Heart left ventricle (tissue), 16 donors: ENCODE data around the gene BICC1. TPM values are rescaled to one million over a fixed set of nuclear protein-coding genes. Genes with fewer than 3 reads are reported as not detected.

Source experiments
- ATAC-seq, 4 donors: fragments of 200-7000 bp; cut with Tn5 transposase; one replicate each; pipeline ENCODE4 v1.9.1; 2020 to 2022; ENCODE audit warnings: moderate library complexity in 4 of 4, mild to moderate bottlenecking in 3 of 4, moderate number of reproducible peaks in 1 of 4
- DNase-seq, 5 donors: peaks; one replicate each; pipeline ENCODE4 v3.0.0-alpha.2; 2020
- H3K27ac ChIP-seq, 12 donors: fragments of 200-600 bp; sonication (generic) in 4 of 12; one replicate each; pipeline versions ENCODE4 v1.5.0 to v1.8.0; 2016 to 2022; ENCODE audit warnings: mild to moderate bottlenecking in 2 of 12
- H3K27me3 ChIP-seq, 9 donors: fragments of 200-600 bp; sonication (generic) in 2 of 9; one replicate each; pipeline versions ENCODE4 v1.5.1 to v1.8.0; 2016 to 2022; ENCODE audit warnings: mild to moderate bottlenecking in 3 of 9
- H3K36me3 ChIP-seq, 9 donors: fragments of 200-600 bp; sonication (generic) in 2 of 9; one replicate each; pipeline versions ENCODE4 v1.5.0 to v1.8.0; 2018 to 2022; ENCODE audit warnings: mild to moderate bottlenecking in 2 of 9
- H3K4me1 ChIP-seq, 12 donors: fragments of 200-600 bp; sonication (generic) in 4 of 12; one replicate each; pipeline versions ENCODE4 v1.5.0 to v1.8.0; 2016 to 2022; ENCODE audit warnings: mild to moderate bottlenecking in 3 of 12
- H3K4me3 ChIP-seq, 12 donors: fragments of 200-600 bp; sonication (generic) in 4 of 12; one replicate each; pipeline versions ENCODE4 v1.5.0 to v1.8.0; 2017 to 2022; ENCODE audit warnings: mild to moderate bottlenecking in 9 of 12, moderate library complexity in 4 of 12
- H3K9me3 ChIP-seq, 12 donors: fragments of 200-600 bp; sonication (generic) in 4 of 12; one replicate each; pipeline versions ENCODE4 v1.5.0 to v1.8.0; 2016 to 2022; ENCODE audit warnings: mild to moderate bottlenecking in 1 of 12
- POLR2A ChIP-seq, 2 donors: fragments of 450-650 bp; IDR thresholded peaks; one replicate each; pipeline ENCODE4 v1.6.1; 2017; ENCODE audit warnings: antibody characterized with exemption in 2 of 2, mild to moderate bottlenecking in 2 of 2, moderate library complexity in 2 of 2
- WGBS, 4 donors: extraction: QIAGEN DNeasy Blood & Tissue Kit in 2 of 4; methylation state at CpG; one replicate each; pipeline versions ENCODE4 v1.1.5 to v1.1.7; 2013 to 2018; 5-methylcytosine and 5-hydroxymethylcytosine counted together
- intact Hi-C, 10 donors: fragments of 100-400 bp; cut with DNase I; formaldehyde crosslinking; loops; one replicate each; pipeline versions ENCODE4 v1.11.1 to v1.14.2; 2022
- polyA plus RNA-seq, 2 donors: library from polyadenylated mRNA; stranded (reverse); fragments of 200-250 nt; gene quantifications; one replicate each; pipeline ENCODE4 v1.2.3, GENCODE V29; 2013
- total RNA-seq, 9 donors: library from RNA; depleted of rRNA in 2 of 9; stranded (reverse); fragments of >200 nt in 2 of 9; fragmentation: NEBNext Ultra II Directional in 3 of 9; extraction: Animal tissue kit (Norgen Biotek cat#: 25700) in 3 of 9; gene quantifications; one replicate each; pipeline versions ENCODE4 v1.1.0 to v1.2.4, GENCODE V29; 2016 to 2023
- TF ChIP-seq, protein P1 (sequence below), 12 donors: fragments of 200-600 bp; sonication (generic) in 4 of 12; IDR thresholded peaks; one replicate each; pipeline versions ENCODE4 v1.5.0 to v1.8.0; 2018 to 2022; ENCODE audit warnings: antibody characterized with exemption in 12 of 12, mild to moderate bottlenecking in 5 of 12
- donor health status: ischemic (EF 13 %, LVEDD 7.1; RV severe dilation, severe dysfunction).
- donor health status: healthy with polysubstance abuse.
- donor health status: DM: no; HTN: yes; CAD: no.
- donor health status: DM: no; HTN: no; CAD: no.
- donor health status: ischemic (EF 25% LVEDD 6.9; RV normal size, moderate dysfunction).
- donor health status: ischemic (EF 25% LVEDD 5.7; RV mildly dilated, moderate dysfunction).
- donor health status: healthy.
- donor health status: DM: yes; HTN: yes; CAD: no.
- donor health status: ischemic (EF 35%, LVEDD 5.7; RV mildly dilated, moderate dysfunction).
- donor health status: nonischemic (EF 11% LVEDD 7.7; RV severe dilation, severe dysfunction).
- donor health status: DM: yes; HTN: yes; CAD: no.
- donor health status: PGD.
- donor health status: ischemic (EF 29% LVEDD 5.4; RV normal size, mild dysfunction).
- donor health status: nonischemic (EF 23%, LVEDD 6.1; RV moderate dilation, normal function).

The BICC1 gene
- total and polyA plus RNA-seq, 11 donors, result 1.6 to 18.7 (median 4.8) TPM

DNA sequence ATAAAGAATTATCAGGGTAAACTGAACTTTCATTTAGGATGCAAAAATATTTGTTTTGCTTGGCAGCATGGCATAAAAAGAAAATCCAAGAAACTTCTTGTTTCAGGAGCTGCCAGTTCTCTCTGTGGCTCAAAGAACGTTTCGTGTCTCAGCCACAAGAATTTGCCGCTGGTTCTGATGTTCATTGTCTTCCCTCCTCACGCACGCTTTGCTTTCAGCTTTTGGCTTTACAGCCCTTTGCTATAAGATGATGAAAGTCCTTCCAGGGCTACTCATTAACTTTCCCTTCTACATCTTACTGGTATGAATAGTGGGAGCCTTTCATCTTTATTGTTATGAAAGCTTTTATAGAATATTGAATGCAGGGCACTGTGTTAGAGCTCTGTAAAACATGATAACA is 124.7 kb downstream of the BICC1 start:
- TF ChIP-seq, protein P1, sequence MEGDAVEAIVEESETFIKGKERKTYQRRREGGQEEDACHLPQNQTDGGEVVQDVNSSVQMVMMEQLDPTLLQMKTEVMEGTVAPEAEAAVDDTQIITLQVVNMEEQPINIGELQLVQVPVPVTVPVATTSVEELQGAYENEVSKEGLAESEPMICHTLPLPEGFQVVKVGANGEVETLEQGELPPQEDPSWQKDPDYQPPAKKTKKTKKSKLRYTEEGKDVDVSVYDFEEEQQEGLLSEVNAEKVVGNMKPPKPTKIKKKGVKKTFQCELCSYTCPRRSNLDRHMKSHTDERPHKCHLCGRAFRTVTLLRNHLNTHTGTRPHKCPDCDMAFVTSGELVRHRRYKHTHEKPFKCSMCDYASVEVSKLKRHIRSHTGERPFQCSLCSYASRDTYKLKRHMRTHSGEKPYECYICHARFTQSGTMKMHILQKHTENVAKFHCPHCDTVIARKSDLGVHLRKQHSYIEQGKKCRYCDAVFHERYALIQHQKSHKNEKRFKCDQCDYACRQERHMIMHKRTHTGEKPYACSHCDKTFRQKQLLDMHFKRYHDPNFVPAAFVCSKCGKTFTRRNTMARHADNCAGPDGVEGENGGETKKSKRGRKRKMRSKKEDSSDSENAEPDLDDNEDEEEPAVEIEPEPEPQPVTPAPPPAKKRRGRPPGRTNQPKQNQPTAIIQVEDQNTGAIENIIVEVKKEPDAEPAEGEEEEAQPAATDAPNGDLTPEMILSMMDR (IDR thresholded peaks at IDR 0.05), result no peak
- no peak for TF ChIP-seq POLR2A (IDR thresholded peaks at IDR 0.05)
- WGBS, 4 donors, result 75 to 81% (median 80%) methylated on average over 5 of the region's 5 CpGs
- no peak overlapping the region for H3K4me3 ChIP-seq
- no peaks in the 10 kb centered on the region for H3K9me3 ChIP-seq
- peak in 1 of 4 donors; percentile 37 for ATAC-seq
- peaks cover 0 to 26% (median 7%) of the 10 kb centered on the region in 12 donors for H3K4me1 ChIP-seq
- peak overlapping the region in 5 of 12 donors; percentile 0 to 35 (median 28) for H3K27ac ChIP-seq
- no peaks in the 10 kb centered on the region for H3K27me3 ChIP-seq
- no peak for DNase-seq
- no peaks in the 10 kb centered on the region for H3K36me3 ChIP-seq
- intact Hi-C loops, result loop anchor here in 1 of 10 donors (10.0 kb wide), 1 partner anchor 93 kb away; no protein-coding TSS in a partner anchor

GRCh38 chr10:58638388-58638787 is 125.7 kb downstream of the BICC1 start:
- peak overlapping the region in 3 of 12 donors; percentile 8 to 14 (median 12) for H3K27ac ChIP-seq
- DNase-seq (no peak), ATAC-seq (peak in 1 of 4 donors; percentile 37)
- intact Hi-C loops, result loop anchor here in 1 of 10 donors (10.0 kb wide), 1 partner anchor 94 kb away; no protein-coding TSS in a partner anchor
- H3K27me3 ChIP-seq, result no peaks in the 10 kb centered on the region
- WGBS, 4 donors, result 73 to 82% (median 78%) methylated on average over 5 of the region's 5 CpGs
- H3K4me1 ChIP-seq, result peaks cover 0 to 30% (median 7%) of the 10 kb centered on the region in 12 donors
- no peaks in the 10 kb centered on the region for H3K9me3 ChIP-seq
- H3K36me3 ChIP-seq, result no peaks in the 10 kb centered on the region
- H3K4me3 ChIP-seq, result no peak overlapping the region
- TF ChIP-seq, protein P1 (IDR thresholded peaks at IDR 0.05), result no peak
- no peak for TF ChIP-seq POLR2A (IDR thresholded peaks at IDR 0.05)

DNA sequence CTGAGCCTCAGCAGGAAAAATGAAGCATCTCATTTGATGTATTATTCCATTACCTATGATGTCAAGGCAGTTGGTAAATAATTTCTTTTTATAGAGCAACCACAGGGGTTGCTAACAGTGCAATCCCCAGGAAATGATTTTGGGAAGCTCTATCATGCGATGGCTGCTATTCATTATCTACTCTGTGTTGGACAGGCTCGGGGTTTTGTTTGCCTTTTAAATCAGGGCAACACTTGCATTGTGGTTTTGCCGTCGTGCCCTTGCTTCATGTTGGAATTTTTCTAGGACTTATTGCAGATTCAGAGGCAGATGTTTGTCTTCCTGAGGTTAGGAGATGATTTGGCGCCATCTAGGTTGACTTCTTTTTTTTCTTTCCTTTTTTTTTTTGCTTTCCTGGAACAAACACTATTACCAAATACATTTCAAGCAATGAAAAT is 128.4 kb downstream of the BICC1 start:
- Histone ChIP-seq H3K4me1 (peaks cover 0 to 40% (median 8%) of the 10 kb centered on the region in 12 donors), H3K9me3 (no peaks in the 10 kb centered on the region), H3K4me3 (no peak overlapping the region), H3K36me3 (no peaks in the 10 kb centered on the region), H3K27me3 (no peaks in the 10 kb centered on the region), H3K27ac (peak overlapping the region in 2 of 12 donors; percentile 5 to 35)
- 25 to 34% (median 26%) methylated on average over 5 of the region's 5 CpGs for WGBS, 4 donors
- ATAC-seq (peak in 2 of 4 donors; percentile 41 to 53), DNase-seq (no peak)
- TF ChIP-seq, protein P1 (IDR thresholded peaks at IDR 0.05), result peak in 5 of 12 donors; percentile 17 to 35 (median 26)
- no peak for TF ChIP-seq POLR2A (IDR thresholded peaks at IDR 0.05)
- intact Hi-C loops, result loop anchor here in 4 of 10 donors (5.0 to 10.0 kb wide), 4 partner anchors 106 to 134 kb away; no protein-coding TSS in a partner anchor

GRCh38 chr10:58641708-58642107 is 129.0 kb downstream of the BICC1 start:
- Histone ChIP-seq H3K36me3 (no peaks in the 10 kb centered on the region), H3K9me3 (no peaks in the 10 kb centered on the region), H3K4me1 (peaks cover 0 to 40% (median 8%) of the 10 kb centered on the region in 12 donors), H3K4me3 (no peak overlapping the region), H3K27me3 (no peaks in the 10 kb centered on the region), H3K27ac (peak overlapping the region in 3 of 12 donors; percentile 6 to 35 (median 17))
- intact Hi-C loops, result loop anchor here in 4 of 10 donors (5.0 to 10.0 kb wide), 4 partner anchors 107 to 133 kb away; no protein-coding TSS in a partner anchor
- TF ChIP-seq, protein P1 (IDR thresholded peaks at IDR 0.05), result no peak
- TF ChIP-seq POLR2A (IDR thresholded peaks at IDR 0.05), result no peak
- WGBS, 4 donors, result 58 to 68% (median 63%) methylated on average over 2 of the region's 2 CpGs
- DNase-seq (no peak), ATAC-seq (no peak)
